ENCODE measurements around the gene PRKD2.

- no peak for TF ChIP-seq CTCF (conservative IDR thresholded peaks at IDR 0.05; ENCODE audit: low read depth in 2 of 2)
- TF ChIP-seq REST (IDR thresholded peaks at IDR 0.05; ENCODE audit: unreplicated experiment), result no peak
Observed at GRCh38 chr19:46722421-46723022, 5.6 kb upstream of the PRKD2 start.
